ENCODE measurements around the gene PTGS1.
"Not testable (repeated sequence)": the region's sequence is repeated elsewhere in the genome, so short reads cannot be mapped to it uniquely, and the experiment has no call there.

The PTGS1 gene

GRCh38 chr9:122370869-122371755 lies at the start of gene PTGS1:
Gene PTGS1, plus strand, starts transcription at chr9:122371024. Its CDS starts 61 bp downstream, at chr9:122371085.
- no peak for DNase-seq (ENCODE audit: low read depth in 1 of 2, low spot score in 1 of 2)

DNA sequence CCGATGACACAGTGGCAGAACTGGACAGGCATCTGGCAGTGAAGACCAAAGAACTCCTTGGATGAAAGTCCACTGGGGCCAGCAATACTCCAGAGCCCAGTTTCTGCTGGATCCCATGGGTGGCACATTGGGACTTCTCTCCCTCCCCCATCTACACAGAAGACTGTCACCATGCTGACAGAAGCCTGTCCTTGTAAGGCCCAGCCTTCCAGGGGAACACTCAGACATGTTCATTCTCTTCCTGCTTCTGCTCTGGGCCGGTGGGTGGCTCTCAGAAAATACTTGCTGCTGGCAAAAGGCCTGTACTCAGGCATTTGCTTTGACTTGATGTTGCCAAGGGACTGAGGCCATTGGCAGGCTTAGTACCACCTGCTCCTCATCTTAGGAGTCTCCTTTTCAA lies 48.3 kb upstream of the PTGS1 start:
- DNase-seq (ENCODE audit: low read depth in 1 of 2, low spot score in 1 of 2) = no peak

GRCh38 chr9:122324665-122325064 lies 46.2 kb upstream of the PTGS1 start:
- not testable (repeated sequence) for DNase-seq (ENCODE audit: low read depth in 1 of 2, low spot score in 1 of 2)

DNA sequence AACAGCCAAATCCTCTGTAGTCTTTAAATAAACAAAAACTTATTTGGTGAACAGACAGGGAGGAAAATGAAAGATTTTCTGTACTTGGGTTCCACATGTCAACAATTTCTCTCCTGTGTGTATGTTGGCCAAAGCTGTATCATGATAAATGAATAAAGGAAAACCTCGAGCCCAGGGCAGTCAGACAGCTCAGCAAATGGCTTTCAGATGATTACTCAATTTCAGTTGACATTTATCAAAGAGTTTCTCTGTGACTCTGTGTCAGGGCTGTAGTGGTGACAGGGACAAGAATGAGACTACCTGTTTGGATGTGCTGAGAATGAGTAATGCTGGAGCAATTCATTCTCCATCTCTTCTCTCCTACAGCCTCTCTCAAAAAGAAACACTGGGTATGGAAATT lies 45.7 kb upstream of the PTGS1 start:
- DNase-seq (ENCODE audit: low read depth in 1 of 2, low spot score in 1 of 2) = no peak

DNA sequence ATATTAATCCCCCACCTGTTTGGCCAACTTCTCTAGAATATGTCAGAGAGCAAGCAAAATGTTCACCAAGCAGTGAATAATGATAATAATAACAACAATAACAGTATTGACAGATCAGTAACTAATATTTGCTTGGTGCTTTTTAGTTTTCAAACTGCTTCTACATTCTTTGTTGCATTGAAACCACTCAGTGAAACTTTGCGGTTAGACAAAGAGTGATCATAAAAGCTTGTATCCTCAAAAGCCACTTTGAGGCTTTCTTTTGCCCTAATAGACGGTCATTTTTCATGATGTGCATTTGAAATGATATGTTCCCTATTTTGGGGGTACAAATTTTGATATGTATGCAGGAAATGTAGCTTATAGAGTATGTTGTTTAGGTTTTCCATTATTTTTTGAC lies 43.6 kb upstream of the PTGS1 start:
- no peak for DNase-seq (ENCODE audit: low read depth in 1 of 2, low spot score in 1 of 2)

DNA sequence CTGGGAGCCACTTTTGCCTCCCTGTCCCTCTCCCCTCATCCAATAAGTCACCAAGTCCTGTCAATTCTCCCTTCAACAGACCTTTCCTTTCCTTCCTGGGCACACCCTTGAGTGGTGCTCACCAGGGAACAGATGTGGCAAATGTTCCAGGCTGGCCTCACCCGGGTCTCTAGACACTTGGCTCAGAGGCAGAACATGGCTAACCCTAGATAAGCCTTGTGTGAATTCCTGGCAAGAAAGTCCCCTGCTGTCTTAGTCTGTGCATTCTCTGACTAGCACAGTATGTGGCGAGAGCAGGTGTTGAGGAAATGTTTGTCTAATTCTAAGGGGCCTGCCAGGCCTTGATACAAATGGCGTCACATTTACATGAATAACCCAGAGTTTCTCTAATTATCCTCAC lies 41.2 kb upstream of the PTGS1 start:
- no peak for DNase-seq (ENCODE audit: low read depth in 1 of 2, low spot score in 1 of 2)

- DNase-seq (ENCODE audit: low read depth in 1 of 2, low spot score in 1 of 2) = not testable (repeated sequence)
These were observed 40.4 kb upstream of the PTGS1 start for GRCh38 chr9:122330466-122330865.

DNA sequence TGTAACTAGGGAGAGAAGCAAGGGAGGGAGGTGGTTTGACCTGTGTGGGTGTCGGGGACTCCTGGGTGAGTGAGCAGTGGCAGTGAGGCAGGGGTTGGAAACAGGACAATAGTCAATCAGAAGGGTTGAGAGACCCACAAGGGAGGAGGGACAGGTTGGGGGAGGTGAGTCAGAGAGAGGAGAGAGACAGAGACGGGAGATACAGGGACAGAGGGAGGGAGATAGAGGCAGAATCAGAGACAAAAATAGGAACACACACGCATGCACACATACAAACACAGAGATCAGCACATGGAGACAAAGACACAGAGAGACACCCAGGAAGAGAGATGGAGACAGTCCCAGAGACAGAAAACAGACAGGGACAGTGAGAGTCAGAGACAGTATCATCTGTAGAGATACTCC lies 39.3 kb upstream of the PTGS1 start:
- no peak for DNase-seq (ENCODE audit: low read depth in 1 of 2, low spot score in 1 of 2)

DNA sequence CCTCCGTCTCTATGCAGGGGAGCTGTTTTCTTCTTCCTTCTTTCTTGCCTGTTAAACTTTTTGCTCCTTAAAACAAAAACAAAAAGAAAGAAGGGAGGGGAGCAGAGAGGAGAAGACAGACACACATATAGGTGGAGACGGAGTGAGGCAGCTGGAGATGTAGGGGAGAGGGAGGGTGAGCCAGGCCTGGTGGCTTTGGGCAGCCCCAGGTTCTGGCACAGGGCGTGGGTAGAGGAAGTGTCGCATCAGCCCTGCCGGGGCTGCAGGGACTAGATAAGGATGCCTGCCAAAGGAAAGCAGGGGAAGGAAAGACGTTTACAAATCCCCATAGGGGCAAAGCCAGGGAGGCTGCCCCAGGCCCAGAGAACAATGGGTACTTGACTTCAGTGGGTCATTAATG lies 38.7 kb upstream of the PTGS1 start:
- no peak for DNase-seq (ENCODE audit: low read depth in 1 of 2, low spot score in 1 of 2)

DNA sequence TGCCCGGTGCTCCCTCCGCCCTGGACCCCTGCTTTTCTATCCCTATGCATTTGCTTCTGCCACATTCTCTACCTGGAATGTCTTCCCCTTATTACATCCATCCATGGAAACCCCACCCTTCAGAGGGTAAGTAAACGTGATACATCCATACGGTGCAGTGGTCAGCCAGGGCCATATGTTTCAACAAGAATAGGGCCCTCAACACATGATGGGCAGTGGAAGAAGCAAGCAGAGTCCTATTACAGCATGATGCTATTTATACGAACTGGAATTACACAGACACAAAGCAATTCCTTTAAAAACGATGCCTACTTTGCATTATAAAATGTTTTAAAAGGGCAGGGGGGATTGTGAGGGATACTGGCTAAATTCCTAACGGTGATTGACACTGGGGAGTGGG lies 38.2 kb upstream of the PTGS1 start:
- DNase-seq (ENCODE audit: low read depth in 1 of 2, low spot score in 1 of 2) = no peak

DNA sequence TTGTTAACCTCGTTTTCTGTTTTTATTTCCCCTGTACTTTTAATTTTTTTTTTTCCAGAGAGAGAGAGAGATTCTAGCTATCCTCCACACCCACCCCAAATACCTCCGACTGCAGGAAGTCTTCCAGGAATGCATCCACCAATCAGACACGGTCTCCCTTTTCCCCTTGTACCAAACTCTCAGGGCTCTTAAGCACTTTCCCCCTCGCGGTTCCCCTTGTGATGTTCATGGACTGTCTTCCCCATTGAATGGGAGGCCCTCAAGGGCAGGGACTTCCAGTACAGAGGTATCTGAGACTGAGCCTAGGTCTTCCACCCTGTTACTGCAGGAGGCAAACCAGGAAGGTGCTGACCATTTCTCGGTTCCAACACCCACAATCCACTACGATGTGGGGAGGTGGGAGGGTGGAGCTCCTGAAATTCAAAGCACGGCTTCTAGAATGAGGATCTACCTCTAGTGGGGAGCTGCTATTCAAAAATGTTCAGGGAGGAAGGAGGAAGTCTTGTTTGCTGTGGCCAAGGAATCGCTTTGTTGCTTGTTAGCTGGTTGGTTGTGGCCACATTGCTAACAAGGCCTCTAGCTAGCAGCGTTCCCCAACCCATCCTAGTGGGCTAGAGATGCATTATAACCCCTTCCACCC lies 37.5 kb upstream of the PTGS1 start:
- no peak for DNase-seq (ENCODE audit: low read depth in 1 of 2, low spot score in 1 of 2)

DNA sequence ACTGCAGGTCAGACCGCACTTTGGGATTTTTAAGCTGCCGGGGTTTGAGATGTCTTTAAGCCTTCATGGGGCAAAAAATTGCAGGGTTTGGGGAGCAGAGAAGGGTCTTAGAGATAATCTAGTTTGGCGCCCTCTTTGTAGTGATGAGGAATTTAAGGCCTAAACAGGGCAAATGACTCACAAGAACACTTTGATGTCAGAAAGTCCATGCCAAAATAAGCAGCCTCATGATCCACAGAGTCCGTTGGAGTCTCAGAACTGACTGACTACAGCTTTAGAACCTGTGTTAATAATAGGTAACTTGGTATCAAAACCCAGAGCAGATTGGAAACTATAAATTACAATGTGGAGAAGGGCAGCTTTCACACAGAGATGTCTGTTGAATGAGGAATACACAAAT lies 35.9 kb upstream of the PTGS1 start:
- DNase-seq (ENCODE audit: low read depth in 1 of 2, low spot score in 1 of 2) = no peak

DNA sequence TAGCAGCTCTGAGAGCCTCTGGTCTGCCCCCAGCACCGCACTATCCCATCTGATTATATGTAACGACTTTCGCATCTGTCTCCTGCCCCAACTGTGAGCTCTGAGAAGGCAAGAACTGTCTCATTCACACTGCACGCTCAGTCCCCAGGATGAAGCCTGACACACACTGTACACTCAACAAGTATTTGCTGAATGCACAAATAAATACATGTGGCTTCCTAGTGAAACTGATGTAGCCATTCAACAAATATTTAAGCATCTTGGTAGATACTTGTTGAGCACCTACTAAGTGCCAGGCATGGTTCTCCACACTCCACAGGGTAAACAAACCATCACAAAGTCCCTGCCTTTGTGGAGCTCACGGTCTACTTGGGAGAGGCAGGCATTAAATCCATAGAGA lies 34.6 kb upstream of the PTGS1 start:
- DNase-seq (ENCODE audit: low read depth in 1 of 2, low spot score in 1 of 2) = no peak

DNA sequence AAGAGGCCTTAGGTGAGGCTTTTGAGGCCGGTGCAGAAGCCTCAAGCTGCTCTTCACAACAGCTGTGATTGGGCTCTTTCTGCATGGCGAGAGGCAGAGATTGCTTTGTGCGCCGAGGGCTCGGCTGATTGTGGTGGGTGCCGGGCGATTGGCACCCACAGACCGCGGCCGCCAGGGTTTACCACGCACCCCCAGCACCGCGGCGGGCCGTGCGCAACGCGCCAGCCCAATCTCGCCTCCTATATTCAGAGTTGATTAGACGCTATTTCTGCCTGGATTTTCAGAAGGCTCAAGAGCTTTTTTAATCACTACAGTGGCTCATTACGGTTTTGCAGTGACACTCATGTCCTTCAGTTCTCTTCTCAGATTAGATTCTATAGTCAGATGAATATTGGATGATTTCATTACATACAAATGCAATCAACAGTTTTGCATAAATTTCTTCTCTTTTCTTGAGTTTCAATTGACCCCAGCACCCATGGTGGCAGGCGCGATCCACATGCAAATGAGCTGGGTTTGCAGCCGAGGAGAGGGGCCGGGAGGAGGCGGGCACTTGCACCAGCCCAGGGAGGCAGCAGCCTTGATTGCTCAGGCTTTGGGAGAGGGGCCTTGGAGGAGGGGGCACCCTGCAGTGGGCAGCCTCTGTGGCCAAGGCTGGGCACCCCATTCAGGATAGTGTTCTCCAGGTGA lies 33.8 kb upstream of the PTGS1 start:
- no peak for DNase-seq (ENCODE audit: low read depth in 1 of 2, low spot score in 1 of 2)

- DNase-seq (ENCODE audit: low read depth in 1 of 2, low spot score in 1 of 2) = no peak
These were observed 33.3 kb upstream of the PTGS1 start for GRCh38 chr9:122337556-122337929.

DNA sequence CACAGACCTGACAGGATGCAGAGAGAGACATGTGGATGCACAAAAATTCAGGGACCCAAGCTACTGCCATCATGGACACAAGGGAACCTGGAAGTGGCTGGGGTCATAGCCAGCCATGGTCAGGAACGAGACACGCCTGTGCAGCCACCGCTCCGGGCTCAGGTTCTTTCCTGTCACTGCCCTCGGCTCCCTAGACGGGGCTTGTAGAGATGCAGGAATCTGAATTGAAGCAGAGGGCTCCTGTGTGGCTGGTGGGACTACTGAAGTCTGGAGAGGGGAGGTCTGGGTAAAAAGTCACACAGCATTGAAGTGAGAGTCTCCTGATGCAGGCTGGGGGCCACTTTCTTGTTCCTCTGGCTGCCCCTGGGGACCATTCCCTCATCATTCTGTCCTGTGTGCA lies 32.3 kb upstream of the PTGS1 start:
- no peak for DNase-seq (ENCODE audit: low read depth in 1 of 2, low spot score in 1 of 2)

GRCh38 chr9:122338994-122339393 lies 31.8 kb upstream of the PTGS1 start:
- no peak for DNase-seq (ENCODE audit: low read depth in 1 of 2, low spot score in 1 of 2)

DNA sequence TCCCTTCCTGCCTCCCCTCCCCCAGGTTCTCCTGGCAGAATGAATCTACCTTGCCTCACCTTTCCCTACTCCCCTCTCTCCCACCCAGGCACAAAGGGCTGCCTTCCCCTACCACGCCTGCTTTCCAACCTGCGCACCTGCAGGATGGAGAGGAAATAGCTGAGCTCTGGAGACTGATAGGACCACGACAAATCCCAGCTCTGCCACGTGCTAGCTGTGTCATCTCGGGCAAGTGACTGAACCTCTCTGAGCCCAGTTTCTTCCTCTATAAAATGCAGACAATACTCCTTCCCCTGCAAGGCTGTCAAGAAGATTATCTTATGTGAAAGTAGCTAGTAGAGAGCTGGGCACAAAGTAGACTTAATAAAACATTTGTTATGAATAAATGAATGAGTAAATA lies 31.2 kb upstream of the PTGS1 start:
- DNase-seq (ENCODE audit: low read depth in 1 of 2, low spot score in 1 of 2) = no peak

GRCh38 chr9:122340161-122340560 lies 30.7 kb upstream of the PTGS1 start:
- no peak for DNase-seq (ENCODE audit: low read depth in 1 of 2, low spot score in 1 of 2)

DNA sequence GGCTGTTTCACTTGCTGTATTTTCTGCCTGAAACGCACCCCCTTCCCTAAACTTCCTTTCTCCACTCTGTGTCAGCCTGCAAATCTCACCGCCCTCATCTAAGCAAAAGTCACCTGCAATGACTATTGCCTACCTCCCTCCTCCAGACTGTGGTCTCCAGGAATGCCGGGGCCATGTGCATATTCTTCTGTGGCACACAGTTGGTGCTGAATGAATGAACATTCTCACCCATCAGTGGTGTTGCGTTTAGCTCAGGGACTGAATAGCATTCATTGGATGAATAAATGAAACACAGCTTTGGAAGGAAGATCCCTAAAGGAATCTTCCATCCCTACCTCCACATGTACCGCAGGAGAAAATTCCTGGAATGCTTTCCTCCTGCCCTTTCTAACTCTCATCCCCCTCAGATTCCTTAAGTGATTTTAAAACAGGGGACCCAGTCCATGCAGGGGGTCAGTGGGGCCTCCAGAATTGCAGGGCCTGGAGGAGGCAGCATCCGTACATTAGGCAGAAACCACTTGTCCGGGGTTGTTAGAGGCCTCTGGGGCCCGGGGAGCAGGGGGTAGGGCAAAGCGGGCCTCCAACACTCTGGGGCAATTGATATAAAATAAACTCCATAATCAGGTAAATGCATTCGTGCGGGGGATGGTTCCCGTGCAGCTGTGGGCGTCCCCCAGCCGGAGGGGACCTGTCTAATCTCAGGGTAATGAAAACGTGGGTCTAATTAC lies 28.3 kb upstream of the PTGS1 start:
- no peak for DNase-seq (ENCODE audit: low read depth in 1 of 2, low spot score in 1 of 2)

Data from activated CD4-positive, alpha-beta T cell treated with anti-CD3 and anti-CD28 coated beads, Interleukin-2, amount 50 U/mL, for 24 hours (primary cell).